HG03135 (cell line): ENCODE measurements around the gene PALLD.

Source experiments
- ATAC-seq: cut with Tn5 transposase; IDR thresholded peaks from one replicate; pipeline ENCODE4 v1.9.1; 2021; ENCODE audit warnings: mild to moderate bottlenecking, moderate library complexity; ENCODE audit not compliant: unreplicated experiment

PALLD gene

GRCh38 chr4:168880072-168880675, 383.3 kb downstream of the PALLD start:
- no peak for ATAC-seq

GRCh38 chr4:168880811-168881595, 384.2 kb downstream of the PALLD start:
- ATAC-seq: peak; percentile 48

- ATAC-seq: peak; percentile 11
Observed at GRCh38 chr4:168881781-168882420, 385.0 kb downstream of the PALLD start.

GRCh38 chr4:168882650-168883233, 385.9 kb downstream of the PALLD start:
- no peak for ATAC-seq

- no peak for ATAC-seq
Observed at GRCh38 chr4:168883513-168883912, 386.7 kb downstream of the PALLD start.

GRCh38 chr4:168884251-168885124, 387.6 kb downstream of the PALLD start:
- no peak for ATAC-seq

GRCh38 chr4:168885400-168885799, 388.5 kb downstream of the PALLD start:
- no peak for ATAC-seq

- ATAC-seq: no peak
Observed at GRCh38 chr4:168886351-168886750, 389.5 kb downstream of the PALLD start.

GRCh38 chr4:168887809-168888208, 391.0 kb downstream of the PALLD start:
- no peak for ATAC-seq

GRCh38 chr4:168888715-168889215, 391.9 kb downstream of the PALLD start:
- ATAC-seq: no peak

- ATAC-seq: no peak
Observed at GRCh38 chr4:168891086-168891485, 394.2 kb downstream of the PALLD start.

GRCh38 chr4:168891688-168892087, 394.8 kb downstream of the PALLD start:
- ATAC-seq: no peak

- no peak for ATAC-seq
Observed at GRCh38 chr4:168892475-168892874, 395.6 kb downstream of the PALLD start.

- no peak for ATAC-seq
Observed at GRCh38 chr4:168893205-168893604, 396.4 kb downstream of the PALLD start.

GRCh38 chr4:168893807-168894206, 397.0 kb downstream of the PALLD start:
- ATAC-seq: no peak

- no peak for ATAC-seq
Observed at GRCh38 chr4:168900080-168900479, 403.2 kb downstream of the PALLD start.

GRCh38 chr4:168907119-168907698, 410.4 kb downstream of the PALLD start:
- no peak for ATAC-seq

- no peak for ATAC-seq
Observed at GRCh38 chr4:168908093-168908492, 411.2 kb downstream of the PALLD start.

GRCh38 chr4:168908851-168909273, 412.0 kb downstream of the PALLD start:
- no peak for ATAC-seq

- ATAC-seq: no peak
Observed at GRCh38 chr4:168914095-168914494, 417.2 kb downstream of the PALLD start.
